HG02970 (cell line): ENCODE results near the gene SLC35F1.
"Not testable (repeated sequence)": the region's sequence is repeated elsewhere in the genome, so short reads cannot be mapped to it uniquely, and the experiment has no call there.

Experiments used
- ATAC-seq: cut with Tn5 transposase; IDR thresholded peaks from one replicate; pipeline ENCODE4 v1.9.1; 2021; ENCODE audit warnings: mild to moderate bottlenecking, moderate library complexity, moderate number of reproducible peaks; ENCODE audit not compliant: unreplicated experiment, low FRiP score

The SLC35F1 gene

GRCh38 chr6:117919775-117920729 is 13.0 kb downstream of the SLC35F1 start:
- no peak for ATAC-seq

GRCh38 chr6:117924690-117925089 is 17.6 kb downstream of the SLC35F1 start:
- no peak for ATAC-seq

GRCh38 chr6:117927866-117928265 is 20.8 kb downstream of the SLC35F1 start:
- no peak for ATAC-seq

GRCh38 chr6:117928833-117929232 is 21.8 kb downstream of the SLC35F1 start:
- ATAC-seq: no peak

- ATAC-seq: no peak
Measured at GRCh38 chr6:117929501-117929900, 22.4 kb downstream of the SLC35F1 start.

GRCh38 chr6:117930645-117931044 is 23.6 kb downstream of the SLC35F1 start:
- no peak for ATAC-seq

- ATAC-seq: no peak
Measured at GRCh38 chr6:117932001-117932400, 24.9 kb downstream of the SLC35F1 start.

GRCh38 chr6:117932676-117933075 is 25.6 kb downstream of the SLC35F1 start:
- no peak for ATAC-seq

GRCh38 chr6:117933471-117933870 is 26.4 kb downstream of the SLC35F1 start:
- no peak for ATAC-seq

- ATAC-seq: no peak
Measured at GRCh38 chr6:117938311-117938995, 31.4 kb downstream of the SLC35F1 start.

GRCh38 chr6:117947234-117947633 is 40.2 kb downstream of the SLC35F1 start:
- no peak for ATAC-seq

- no peak for ATAC-seq
Measured at GRCh38 chr6:117951783-117952182, 44.7 kb downstream of the SLC35F1 start.

GRCh38 chr6:117955684-117956256 is 48.7 kb downstream of the SLC35F1 start:
- ATAC-seq: no peak

GRCh38 chr6:117956386-117956785 is 49.3 kb downstream of the SLC35F1 start:
- ATAC-seq: no peak

GRCh38 chr6:117958536-117958935 is 51.5 kb downstream of the SLC35F1 start:
- ATAC-seq: no peak

- ATAC-seq: no peak
Measured at GRCh38 chr6:117960877-117961276, 53.8 kb downstream of the SLC35F1 start.

GRCh38 chr6:117961301-117961700 is 54.2 kb downstream of the SLC35F1 start:
- ATAC-seq: no peak

- not testable (repeated sequence) for ATAC-seq
Measured at GRCh38 chr6:117965763-117966162, 58.7 kb downstream of the SLC35F1 start.

GRCh38 chr6:117971637-117972036 is 64.6 kb downstream of the SLC35F1 start:
- no peak for ATAC-seq

- ATAC-seq: no peak
Measured at GRCh38 chr6:117974914-117975627, 68.0 kb downstream of the SLC35F1 start.
